Neural cell (in vitro differentiated cells): ENCODE measurements around the gene ATP6AP1.

Experiments
- POLR2AphosphoS5 ChIP-seq: IDR thresholded peaks from 2 replicates; pipeline ENCODE4 v1.6.1; 2012
- TAF1 ChIP-seq: IDR thresholded peaks from 2 replicates; pipeline ENCODE4 v1.6.1; 2012; ENCODE audit warnings: low read depth
- TF ChIP-seq, protein P1 (sequence below): fragments of 450-650 bp; IDR thresholded peaks from 2 replicates; pipeline ENCODE4 v1.5.1; 2014; ENCODE audit warnings: antibody characterized with exemption, mild to moderate bottlenecking, moderate library complexity; ENCODE audit not compliant: poor library complexity, severe bottlenecking

DNA sequence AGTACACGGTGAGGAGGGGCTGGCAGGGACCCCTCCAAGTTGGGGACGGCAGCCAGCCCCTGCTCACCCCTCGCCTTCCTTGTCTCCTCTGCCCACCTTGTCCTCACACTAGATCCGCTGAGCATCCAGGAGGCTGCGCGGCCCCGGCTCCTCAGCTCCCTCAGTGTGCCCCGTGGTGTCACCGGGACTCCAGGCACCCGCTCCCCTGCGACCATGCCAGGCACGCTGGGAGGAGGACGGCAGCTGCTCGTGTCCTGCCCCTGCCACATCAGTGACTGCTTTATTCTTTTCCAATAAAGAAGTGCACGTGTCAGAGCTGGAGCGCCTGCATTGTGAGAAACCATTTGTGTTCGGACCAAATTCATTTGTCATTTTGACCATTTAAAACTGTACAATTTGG lies 21.8 kb downstream of the ATP6AP1 start:
- TF ChIP-seq, protein P1, sequence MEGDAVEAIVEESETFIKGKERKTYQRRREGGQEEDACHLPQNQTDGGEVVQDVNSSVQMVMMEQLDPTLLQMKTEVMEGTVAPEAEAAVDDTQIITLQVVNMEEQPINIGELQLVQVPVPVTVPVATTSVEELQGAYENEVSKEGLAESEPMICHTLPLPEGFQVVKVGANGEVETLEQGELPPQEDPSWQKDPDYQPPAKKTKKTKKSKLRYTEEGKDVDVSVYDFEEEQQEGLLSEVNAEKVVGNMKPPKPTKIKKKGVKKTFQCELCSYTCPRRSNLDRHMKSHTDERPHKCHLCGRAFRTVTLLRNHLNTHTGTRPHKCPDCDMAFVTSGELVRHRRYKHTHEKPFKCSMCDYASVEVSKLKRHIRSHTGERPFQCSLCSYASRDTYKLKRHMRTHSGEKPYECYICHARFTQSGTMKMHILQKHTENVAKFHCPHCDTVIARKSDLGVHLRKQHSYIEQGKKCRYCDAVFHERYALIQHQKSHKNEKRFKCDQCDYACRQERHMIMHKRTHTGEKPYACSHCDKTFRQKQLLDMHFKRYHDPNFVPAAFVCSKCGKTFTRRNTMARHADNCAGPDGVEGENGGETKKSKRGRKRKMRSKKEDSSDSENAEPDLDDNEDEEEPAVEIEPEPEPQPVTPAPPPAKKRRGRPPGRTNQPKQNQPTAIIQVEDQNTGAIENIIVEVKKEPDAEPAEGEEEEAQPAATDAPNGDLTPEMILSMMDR = no peak
- TF ChIP-seq TAF1 (no peak), POLR2AphosphoS5 (no peak)
